Brain microvascular endothelial cell (primary cell): ENCODE results near the gene KAT8.
A peak's percentile ranks its signal among the peaks of the same experiment; 100 is the strongest.

Experiments used
- DNase-seq: peaks from one replicate; pipeline ENCODE4 v3.0.0-alpha.2; 2020
- H3K27ac ChIP-seq: fragments of 250-450 bp; sonication (Bioruptor Pico); 2 replicates; pipeline ENCODE4 v1.5.1; 2020; ENCODE audit warnings: mild to moderate bottlenecking, moderate library complexity
- H3K27me3 ChIP-seq: fragments of 250-450 bp; sonication (Bioruptor Pico); replicated peaks from 2 replicates; pipeline ENCODE4 v1.5.1; 2020; ENCODE audit warnings: mild to moderate bottlenecking
- H3K36me3 ChIP-seq: fragments of 250-450 bp; sonication (Bioruptor Pico); replicated peaks from 2 replicates; pipeline ENCODE4 v1.5.1; 2020; ENCODE audit warnings: mild to moderate bottlenecking
- H3K4me3 ChIP-seq: 2 replicates; pipeline ENCODE4 v1.5.1; 2011; ENCODE audit warnings: low read depth, mild to moderate bottlenecking, control low read depth, low read length, moderate library complexity
- in situ Hi-C: cut with HindIII; loops from 2 replicates; pipeline ENCODE4 v1.10.0; 2017; ENCODE audit warnings: low sequenced_read_pairs, low pct_ligation_motif_present
- TF ChIP-seq, protein P1 (sequence below): IDR thresholded peaks from 2 replicates; pipeline ENCODE4 v1.5.1; 2011; ENCODE audit warnings: low read depth, mild to moderate bottlenecking, moderate library complexity, low read length, control low read depth, inconsistent platforms; ENCODE audit errors: missing control alignments

Gene KAT8

DNA sequence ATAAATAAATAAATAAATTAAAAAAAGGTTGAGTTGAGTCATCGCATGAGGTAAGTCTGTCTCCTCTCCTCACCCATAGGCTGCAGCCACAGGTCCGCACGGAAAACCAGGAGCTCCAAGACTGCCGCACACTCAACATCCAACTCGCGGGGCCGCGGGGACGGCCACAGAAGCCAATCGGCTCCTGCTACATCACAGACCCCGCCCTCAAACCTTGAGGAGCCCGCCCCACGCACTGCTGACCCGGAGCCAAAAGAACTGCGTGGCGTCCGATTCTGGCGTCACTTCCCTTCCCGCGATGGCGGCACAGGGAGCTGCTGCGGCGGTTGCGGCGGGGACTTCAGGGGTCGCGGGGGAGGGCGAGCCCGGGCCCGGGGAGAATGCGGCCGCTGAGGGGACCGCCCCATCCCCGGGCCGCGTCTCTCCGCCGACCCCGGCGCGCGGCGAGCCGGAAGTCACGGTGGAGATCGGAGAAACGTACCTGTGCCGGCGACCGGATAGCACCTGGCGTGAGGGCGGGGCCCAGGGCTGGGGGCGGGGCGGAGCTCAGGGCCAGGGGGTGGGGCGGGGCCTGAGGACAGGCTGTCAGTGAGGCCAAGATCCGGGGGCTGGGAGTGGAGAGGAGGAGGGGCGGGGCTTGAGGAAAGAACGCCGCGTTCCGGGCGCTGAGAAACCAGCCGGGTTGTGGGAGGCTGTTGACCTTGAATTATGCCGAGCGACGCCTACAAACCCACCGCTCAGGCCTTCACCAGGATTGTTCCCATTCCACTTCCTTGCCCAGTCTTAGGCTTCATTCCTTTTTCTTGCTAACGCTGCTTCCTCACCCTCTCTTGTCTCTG, at the start of gene KAT8:
KAT8 (plus strand) TSS at position 281 of the 839 bp plus-strand sequence; CDS start at position 299, 18 bp downstream.
- in situ Hi-C loops = no loop called here
- peak; percentile 99 for DNase-seq
- Histone ChIP-seq H3K4me3 (peak within 1 kb of the TSS; percentile 71), H3K36me3 (peaks cover 24% of the 10 kb centered on the region), H3K27me3 (no peaks in the 10 kb centered on the region), H3K27ac (peak within 1 kb of the TSS; percentile 95)
- TF ChIP-seq, protein P1, sequence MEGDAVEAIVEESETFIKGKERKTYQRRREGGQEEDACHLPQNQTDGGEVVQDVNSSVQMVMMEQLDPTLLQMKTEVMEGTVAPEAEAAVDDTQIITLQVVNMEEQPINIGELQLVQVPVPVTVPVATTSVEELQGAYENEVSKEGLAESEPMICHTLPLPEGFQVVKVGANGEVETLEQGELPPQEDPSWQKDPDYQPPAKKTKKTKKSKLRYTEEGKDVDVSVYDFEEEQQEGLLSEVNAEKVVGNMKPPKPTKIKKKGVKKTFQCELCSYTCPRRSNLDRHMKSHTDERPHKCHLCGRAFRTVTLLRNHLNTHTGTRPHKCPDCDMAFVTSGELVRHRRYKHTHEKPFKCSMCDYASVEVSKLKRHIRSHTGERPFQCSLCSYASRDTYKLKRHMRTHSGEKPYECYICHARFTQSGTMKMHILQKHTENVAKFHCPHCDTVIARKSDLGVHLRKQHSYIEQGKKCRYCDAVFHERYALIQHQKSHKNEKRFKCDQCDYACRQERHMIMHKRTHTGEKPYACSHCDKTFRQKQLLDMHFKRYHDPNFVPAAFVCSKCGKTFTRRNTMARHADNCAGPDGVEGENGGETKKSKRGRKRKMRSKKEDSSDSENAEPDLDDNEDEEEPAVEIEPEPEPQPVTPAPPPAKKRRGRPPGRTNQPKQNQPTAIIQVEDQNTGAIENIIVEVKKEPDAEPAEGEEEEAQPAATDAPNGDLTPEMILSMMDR = no peak

DNA sequence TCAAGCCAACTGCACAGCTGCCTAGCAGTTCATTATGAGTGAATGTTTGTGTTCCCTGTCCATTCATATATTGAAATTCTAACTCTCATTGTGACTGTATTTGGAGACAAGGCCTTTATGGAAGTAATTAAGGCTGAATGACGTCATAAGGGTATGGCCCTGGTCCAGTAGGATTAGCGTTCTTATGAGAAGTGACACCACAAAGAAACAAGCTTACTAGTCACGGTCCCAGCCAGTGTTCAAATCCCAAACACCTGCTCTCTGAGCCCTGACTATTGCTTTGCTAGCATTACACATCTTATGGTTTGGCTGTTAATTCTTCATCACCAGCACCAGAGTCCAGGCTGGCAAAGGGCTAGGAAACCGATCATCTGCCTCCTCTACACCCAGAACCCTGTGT, 45.6 kb upstream of the KAT8 start:
- H3K27me3 ChIP-seq = no peaks in the 10 kb centered on the region
- H3K36me3 ChIP-seq = no peaks in the 10 kb centered on the region
- TF ChIP-seq, protein P1 = no peak
- in situ Hi-C loops = no loop called here
- H3K27ac ChIP-seq = peak overlapping the region; percentile 93
- H3K4me3 ChIP-seq = peak overlapping the region; percentile 98
- peak; percentile 18 for DNase-seq

DNA sequence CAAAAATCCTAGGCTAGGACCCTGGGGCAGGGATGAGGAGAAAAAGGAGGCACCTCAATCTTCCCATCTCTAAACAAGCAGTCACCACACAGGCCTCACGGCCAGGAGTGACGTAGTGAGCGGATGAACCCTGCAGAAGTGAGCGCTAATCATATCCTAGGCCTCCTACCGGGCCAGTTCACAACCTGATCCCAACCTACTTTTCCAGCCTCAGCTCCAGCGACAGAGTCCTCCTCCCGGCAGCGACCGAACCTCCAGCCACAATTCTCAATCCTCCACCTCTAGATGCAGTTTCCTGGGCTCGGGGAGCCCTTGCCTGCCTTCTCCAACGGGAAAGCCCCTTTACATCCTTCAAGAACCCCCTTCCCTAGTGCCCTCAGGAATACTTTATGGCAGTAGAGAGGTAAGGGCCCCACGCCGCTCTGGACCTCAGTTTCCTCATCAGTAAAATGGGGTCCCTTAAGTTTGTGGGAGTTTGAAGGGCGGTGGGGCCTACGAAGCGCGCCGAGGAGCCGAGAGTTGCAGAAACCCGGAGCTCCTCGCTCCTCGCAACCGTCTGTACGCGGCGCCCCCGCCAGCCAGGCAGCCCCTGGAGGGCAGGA, 44.8 kb upstream of the KAT8 start:
- peaks cover 3% of the 10 kb centered on the region for H3K36me3 ChIP-seq
- peak overlapping the region; percentile 93 for H3K27ac ChIP-seq
- peak overlapping the region; percentile 98 for H3K4me3 ChIP-seq
- peak; percentile 52 for DNase-seq
- TF ChIP-seq, protein P1 = peak; percentile 14
- in situ Hi-C loops = no loop called here
- H3K27me3 ChIP-seq = no peaks in the 10 kb centered on the region

DNA sequence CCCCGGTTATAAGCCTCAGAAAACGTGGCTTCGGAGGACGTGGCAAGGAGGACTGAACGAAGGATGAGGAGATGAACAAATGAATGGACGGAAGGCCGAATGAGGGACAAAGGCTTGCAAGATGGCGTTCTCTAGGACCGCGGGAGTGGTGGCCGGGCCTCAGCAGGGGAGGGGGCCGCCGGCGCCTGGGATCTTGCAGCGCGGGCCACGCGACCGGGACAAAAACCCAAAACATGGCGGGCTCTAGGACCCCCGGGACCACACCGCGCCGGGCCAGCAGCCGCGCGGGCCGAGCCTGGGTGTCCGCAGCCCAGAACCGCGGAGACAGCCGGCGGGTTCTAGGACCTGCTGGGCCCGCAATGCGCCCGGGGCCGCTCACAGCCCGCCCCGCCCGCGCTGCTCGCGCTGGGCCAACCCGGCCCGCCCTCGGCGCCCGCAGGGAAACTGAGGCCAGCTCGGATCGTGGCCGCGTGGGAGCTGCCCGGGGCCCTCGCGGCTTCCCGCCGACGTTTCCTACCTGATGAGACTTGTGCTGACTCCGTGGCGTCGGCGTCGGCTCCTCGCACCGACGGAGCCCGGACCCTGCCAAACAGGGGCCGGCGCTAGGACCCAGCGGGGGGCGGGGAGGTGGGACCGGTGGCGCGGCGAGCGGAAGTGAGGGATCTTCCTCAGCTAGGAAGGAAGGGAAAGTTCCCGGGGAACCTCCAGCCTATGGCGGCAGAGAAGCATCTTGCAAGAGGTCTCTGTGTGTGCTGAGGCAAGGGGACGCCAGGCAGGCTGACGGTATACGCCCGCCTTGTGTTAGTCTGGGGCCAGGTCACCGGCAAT, 44.1 kb upstream of the KAT8 start:
- TF ChIP-seq, protein P1 = no peak
- Histone ChIP-seq H3K36me3 (peaks cover 8% of the 10 kb centered on the region), H3K4me3 (peak overlapping the region; percentile 98), H3K27me3 (no peaks in the 10 kb centered on the region), H3K27ac (peak overlapping the region; percentile 93)
- peak; percentile 89 for DNase-seq
- in situ Hi-C loops = no loop called here

DNA sequence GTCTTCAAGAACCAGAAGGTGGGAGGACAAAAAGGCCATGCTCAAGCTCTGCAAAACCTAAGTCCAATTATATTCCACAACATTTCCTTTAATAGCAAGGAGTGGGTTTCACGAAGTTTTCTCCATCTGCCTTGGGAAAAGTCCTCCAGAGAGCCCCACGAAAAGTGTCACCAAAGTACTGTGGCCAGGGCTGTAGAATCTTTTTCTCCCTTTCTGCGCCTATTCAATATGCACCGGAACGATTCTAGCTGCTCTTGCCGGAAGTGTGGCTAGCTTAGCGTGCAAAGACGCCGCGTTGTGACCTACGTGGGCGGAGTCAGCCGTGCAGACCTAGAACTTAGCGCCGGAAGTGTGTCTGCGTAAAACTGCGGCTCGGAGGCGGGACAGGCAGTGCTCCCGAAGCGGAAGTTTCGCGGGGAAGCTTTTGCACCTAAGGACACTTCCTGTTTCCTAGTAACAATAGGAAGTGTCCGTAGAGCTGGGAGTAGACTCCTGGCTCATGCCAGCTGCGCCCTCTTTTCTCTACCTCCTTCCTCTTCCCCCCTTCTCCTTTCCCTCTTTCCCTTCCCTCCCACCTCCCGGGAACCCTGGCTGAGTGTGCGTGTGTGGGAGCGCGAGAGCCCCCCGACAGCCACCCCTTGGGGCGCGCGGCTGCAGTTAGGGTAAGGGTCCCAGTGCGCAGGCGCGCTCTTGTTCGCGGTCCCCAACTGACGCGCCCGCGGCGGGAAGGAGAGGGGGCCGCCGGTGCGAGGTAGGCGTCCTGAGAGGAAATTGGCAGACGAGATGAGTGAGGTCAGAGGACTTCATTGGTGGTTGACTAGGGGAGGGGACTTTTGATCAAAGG, 43.3 kb upstream of the KAT8 start, which contains the start of the genes ZNF646 and ZNF668:
ZNF646 (plus strand) TSS at position 453 of the 844 bp plus-strand sequence. CDS start 1,903 bp downstream, outside the sequence.
ZNF668 (minus strand) TSS at position 271 of the 844 bp plus-strand sequence. CDS start 9,781 bp downstream, outside the sequence.
- in situ Hi-C loops = no loop called here
- H3K36me3 ChIP-seq = peaks cover 17% of the 10 kb centered on the region
- no peaks in the 10 kb centered on the region for H3K27me3 ChIP-seq
- peak within 1 kb of the TSS; percentile 98 for H3K4me3 ChIP-seq
- TF ChIP-seq, protein P1 = no peak
- peak; percentile 99 for DNase-seq
- peak within 1 kb of the TSS; percentile 93 for H3K27ac ChIP-seq
